ENCODE data around the gene MIER1.

- TF ChIP-seq, protein P1, sequence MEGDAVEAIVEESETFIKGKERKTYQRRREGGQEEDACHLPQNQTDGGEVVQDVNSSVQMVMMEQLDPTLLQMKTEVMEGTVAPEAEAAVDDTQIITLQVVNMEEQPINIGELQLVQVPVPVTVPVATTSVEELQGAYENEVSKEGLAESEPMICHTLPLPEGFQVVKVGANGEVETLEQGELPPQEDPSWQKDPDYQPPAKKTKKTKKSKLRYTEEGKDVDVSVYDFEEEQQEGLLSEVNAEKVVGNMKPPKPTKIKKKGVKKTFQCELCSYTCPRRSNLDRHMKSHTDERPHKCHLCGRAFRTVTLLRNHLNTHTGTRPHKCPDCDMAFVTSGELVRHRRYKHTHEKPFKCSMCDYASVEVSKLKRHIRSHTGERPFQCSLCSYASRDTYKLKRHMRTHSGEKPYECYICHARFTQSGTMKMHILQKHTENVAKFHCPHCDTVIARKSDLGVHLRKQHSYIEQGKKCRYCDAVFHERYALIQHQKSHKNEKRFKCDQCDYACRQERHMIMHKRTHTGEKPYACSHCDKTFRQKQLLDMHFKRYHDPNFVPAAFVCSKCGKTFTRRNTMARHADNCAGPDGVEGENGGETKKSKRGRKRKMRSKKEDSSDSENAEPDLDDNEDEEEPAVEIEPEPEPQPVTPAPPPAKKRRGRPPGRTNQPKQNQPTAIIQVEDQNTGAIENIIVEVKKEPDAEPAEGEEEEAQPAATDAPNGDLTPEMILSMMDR (IDR thresholded peaks at IDR 0.05; ENCODE audit: low read depth, low read length, poor library complexity, severe bottlenecking): no peak
- no peak for TF ChIP-seq EZH2phosphoT487 (IDR thresholded peaks at IDR 0.05; ENCODE audit: borderline replicate concordance, low read length)
Measured at GRCh38 chr1:67001682-67002425, 77.1 kb downstream of the MIER1 start.

Measured in DOHH2 (cell line).